ENCODE measurements around the gene GFOD2.

Gene GFOD2

DNA sequence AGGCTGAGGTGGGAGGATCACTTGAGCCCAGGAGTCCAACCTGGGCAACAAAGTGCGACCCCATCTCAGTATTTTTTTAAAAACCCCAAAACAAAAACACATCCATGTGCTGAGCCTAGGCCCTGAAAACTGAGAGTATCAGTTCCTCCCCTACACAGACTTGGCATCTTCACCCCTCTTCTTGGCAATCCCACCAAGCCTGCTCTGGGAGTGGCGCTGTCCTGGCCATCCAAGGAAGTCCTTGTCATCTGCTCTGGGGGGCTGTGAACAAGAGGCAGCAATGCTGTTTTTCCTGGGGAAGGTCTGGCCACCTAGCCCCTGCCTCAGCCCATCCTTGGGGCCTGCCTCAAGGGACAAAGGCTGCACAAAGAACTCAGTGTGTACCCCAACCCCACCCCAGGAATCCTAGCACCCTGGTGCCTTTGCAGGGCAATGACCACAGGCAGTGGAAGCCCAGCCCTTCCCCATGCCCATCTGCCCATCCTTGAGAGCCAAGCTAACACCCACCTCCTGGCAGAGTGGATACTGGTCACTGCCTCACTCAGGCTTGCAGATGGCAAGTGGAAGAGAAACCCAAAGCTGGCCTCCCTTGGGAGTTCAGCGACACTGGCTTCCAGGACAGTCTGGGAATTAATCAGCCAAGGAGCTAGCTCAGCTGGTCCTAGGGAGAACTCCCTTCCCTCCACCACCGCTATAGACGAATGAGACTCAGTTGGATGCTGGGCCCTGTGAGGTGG is 14.8 kb upstream of the GFOD2 start:
- no peak for DNase-seq
- no peaks in the 10 kb centered on the region for H3K4me1 ChIP-seq
- no peaks in the 10 kb centered on the region for H3K9me3 ChIP-seq
- TF ChIP-seq, protein P1, sequence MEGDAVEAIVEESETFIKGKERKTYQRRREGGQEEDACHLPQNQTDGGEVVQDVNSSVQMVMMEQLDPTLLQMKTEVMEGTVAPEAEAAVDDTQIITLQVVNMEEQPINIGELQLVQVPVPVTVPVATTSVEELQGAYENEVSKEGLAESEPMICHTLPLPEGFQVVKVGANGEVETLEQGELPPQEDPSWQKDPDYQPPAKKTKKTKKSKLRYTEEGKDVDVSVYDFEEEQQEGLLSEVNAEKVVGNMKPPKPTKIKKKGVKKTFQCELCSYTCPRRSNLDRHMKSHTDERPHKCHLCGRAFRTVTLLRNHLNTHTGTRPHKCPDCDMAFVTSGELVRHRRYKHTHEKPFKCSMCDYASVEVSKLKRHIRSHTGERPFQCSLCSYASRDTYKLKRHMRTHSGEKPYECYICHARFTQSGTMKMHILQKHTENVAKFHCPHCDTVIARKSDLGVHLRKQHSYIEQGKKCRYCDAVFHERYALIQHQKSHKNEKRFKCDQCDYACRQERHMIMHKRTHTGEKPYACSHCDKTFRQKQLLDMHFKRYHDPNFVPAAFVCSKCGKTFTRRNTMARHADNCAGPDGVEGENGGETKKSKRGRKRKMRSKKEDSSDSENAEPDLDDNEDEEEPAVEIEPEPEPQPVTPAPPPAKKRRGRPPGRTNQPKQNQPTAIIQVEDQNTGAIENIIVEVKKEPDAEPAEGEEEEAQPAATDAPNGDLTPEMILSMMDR (IDR thresholded peaks at IDR 0.05) = no peak
- H3K27ac ChIP-seq = no peak overlapping the region
- no peaks in the 10 kb centered on the region for H3K27me3 ChIP-seq
- no peak overlapping the region for H3K4me3 ChIP-seq
- peaks cover 14 to 67% (median 46%) of the 10 kb centered on the region in 3 donors for H3K36me3 ChIP-seq
- intact Hi-C loops (cut with DNase I; ENCODE audit: low total_unique reads) = no loop called here

DNA sequence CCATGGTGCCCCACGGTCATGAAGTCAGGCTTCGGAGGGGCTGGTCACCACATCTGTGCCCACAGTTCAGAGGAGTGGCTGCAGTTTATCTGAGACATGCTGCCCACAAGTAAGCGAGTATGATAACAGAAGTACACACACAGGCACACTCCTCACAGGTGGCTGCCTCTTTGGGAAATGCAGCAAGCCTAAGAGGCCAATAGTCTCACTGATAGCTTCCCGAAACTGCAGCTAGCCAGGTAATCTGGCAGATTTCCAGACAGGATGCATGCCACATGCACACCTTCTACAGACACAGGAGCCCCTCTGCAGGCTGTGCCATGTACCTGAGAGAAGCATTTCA is 12.6 kb upstream of the GFOD2 start:
- no peak for DNase-seq
- Histone ChIP-seq H3K27me3 (no peaks in the 10 kb centered on the region), H3K4me3 (no peak overlapping the region), H3K9me3 (no peaks in the 10 kb centered on the region), H3K4me1 (no peaks in the 10 kb centered on the region), H3K27ac (no peak overlapping the region), H3K36me3 (peaks cover 29 to 74% (median 67%) of the 10 kb centered on the region in 3 donors)
- intact Hi-C loops (cut with DNase I; ENCODE audit: low total_unique reads) = no loop called here
- TF ChIP-seq, protein P1 (IDR thresholded peaks at IDR 0.05) = no peak

DNA sequence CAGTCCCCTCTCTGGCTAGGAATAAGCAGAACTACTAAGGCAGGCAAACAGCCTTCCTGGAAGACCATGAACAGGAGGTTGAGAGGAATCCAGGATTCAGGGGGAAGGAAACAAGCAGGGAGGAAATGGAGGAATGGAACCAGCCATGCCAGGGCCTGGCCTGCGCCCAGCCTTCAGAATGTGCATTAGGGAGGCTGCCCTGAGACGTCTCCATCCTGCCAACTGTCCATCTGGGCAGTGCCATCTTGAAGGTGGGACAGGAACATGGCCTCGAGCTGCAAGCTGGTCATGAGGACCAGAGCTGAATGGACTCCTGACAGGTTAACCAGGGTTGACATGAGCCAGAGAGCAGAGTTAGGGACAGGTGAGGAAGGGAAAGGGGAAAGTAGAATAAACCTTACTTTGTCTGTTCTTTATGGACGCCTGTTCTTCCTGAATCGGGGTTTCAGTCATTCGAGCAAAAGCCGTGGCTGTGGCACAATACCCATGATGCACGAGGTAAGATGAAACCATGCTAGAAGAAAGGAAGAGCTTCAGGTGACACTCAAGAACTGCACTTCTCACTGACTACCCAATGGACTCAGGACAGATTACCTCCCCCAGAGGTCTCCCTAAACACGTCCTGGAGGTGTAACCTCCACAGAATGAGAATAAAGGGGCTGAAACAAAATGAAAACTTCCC is 12.1 kb upstream of the GFOD2 start:
- Histone ChIP-seq H3K4me3 (no peak overlapping the region), H3K36me3 (peaks cover 31 to 79% (median 73%) of the 10 kb centered on the region in 3 donors), H3K27me3 (no peaks in the 10 kb centered on the region), H3K9me3 (no peaks in the 10 kb centered on the region), H3K4me1 (no peaks in the 10 kb centered on the region), H3K27ac (no peak overlapping the region)
- TF ChIP-seq, protein P1 (IDR thresholded peaks at IDR 0.05) = no peak
- DNase-seq = no peak
- intact Hi-C loops (cut with DNase I; ENCODE audit: low total_unique reads) = no loop called here

DNA sequence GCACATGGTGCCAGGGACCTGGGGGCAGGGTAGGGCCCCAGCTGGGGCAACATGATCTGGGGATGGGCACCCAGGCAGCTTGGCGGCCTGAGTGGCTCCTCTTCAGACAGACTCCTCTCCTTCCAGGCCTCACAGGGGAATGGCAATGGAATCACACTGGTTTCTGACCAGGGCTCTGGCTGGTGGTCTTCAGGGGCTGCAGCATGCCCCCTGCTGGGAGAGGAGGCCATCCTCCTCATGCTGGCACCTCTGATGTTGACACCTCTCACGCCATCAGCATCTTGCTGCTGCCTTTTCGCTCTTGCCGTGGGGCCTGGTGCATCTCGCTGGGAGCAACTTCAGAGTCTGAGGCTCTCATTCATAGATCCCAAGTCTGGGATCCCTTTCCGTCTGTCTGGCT is 11.2 kb upstream of the GFOD2 start:
- Histone ChIP-seq H3K4me3 (no peak overlapping the region), H3K36me3 (peaks cover 31 to 86% (median 77%) of the 10 kb centered on the region in 3 donors), H3K9me3 (no peaks in the 10 kb centered on the region), H3K27ac (no peak overlapping the region), H3K27me3 (no peaks in the 10 kb centered on the region), H3K4me1 (no peaks in the 10 kb centered on the region)
- TF ChIP-seq, protein P1 (IDR thresholded peaks at IDR 0.05) = no peak
- intact Hi-C loops (cut with DNase I; ENCODE audit: low total_unique reads) = no loop called here
- no peak for DNase-seq

DNA sequence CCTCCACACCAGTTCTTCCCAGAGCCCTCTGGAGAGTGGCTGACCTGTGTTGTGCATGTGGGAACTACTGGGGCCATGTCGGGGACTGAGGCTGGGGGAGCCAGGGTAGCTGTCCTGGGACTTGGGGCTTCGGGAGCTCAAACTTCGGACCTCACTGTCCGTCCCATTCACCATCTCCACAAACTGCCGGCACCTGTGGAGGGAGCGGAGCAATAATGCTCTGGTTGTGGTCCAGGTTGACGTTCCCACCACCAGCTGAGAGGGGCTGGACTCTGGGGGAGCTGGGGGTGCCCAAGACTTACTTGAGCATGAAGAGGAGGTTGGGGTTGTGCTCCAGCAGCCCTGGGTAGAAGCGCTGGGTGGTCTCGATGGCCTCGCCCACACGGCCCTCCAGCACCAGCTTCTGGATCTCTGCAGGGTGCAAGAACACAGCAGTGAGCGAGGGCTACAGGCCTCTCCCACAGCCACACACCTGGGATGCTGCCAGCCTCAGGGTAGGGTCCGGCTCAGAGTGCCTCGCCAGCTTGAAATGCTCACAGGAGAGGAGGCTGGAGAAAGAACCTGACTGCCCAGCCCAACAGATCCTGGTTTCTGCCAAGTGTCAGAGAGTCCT is 10.6 kb upstream of the GFOD2 start:
- Histone ChIP-seq H3K9me3 (no peaks in the 10 kb centered on the region), H3K27ac (no peak overlapping the region), H3K4me3 (no peak overlapping the region), H3K36me3 (peaks cover 31 to 86% (median 80%) of the 10 kb centered on the region in 3 donors), H3K27me3 (no peaks in the 10 kb centered on the region), H3K4me1 (no peaks in the 10 kb centered on the region)
- no peak for DNase-seq
- intact Hi-C loops (cut with DNase I; ENCODE audit: low total_unique reads) = no loop called here
- TF ChIP-seq, protein P1 (IDR thresholded peaks at IDR 0.05) = no peak
